G401.6 (cell line): ENCODE measurements around the gene ZNF524.
"Not testable (repeated sequence)": the region's sequence is repeated elsewhere in the genome, so short reads cannot be mapped to it uniquely, and the experiment has no call there.

Experiments used
- FAIRE-seq: peaks from 2 replicates; lab custom pipeline; 2012; peaks lifted over from hg19 to GRCh38; lab: Jason Lieb, UNC

ZNF524 gene, protein sequence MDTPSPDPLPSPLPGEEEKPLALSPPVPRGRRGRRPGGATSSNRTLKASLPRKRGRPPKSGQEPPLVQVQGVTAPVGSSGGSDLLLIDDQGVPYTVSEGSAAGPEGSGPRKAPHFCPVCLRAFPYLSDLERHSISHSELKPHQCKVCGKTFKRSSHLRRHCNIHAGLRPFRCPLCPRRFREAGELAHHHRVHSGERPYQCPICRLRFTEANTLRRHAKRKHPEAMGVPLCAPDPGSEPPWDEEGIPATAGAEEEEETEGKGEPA

DNA sequence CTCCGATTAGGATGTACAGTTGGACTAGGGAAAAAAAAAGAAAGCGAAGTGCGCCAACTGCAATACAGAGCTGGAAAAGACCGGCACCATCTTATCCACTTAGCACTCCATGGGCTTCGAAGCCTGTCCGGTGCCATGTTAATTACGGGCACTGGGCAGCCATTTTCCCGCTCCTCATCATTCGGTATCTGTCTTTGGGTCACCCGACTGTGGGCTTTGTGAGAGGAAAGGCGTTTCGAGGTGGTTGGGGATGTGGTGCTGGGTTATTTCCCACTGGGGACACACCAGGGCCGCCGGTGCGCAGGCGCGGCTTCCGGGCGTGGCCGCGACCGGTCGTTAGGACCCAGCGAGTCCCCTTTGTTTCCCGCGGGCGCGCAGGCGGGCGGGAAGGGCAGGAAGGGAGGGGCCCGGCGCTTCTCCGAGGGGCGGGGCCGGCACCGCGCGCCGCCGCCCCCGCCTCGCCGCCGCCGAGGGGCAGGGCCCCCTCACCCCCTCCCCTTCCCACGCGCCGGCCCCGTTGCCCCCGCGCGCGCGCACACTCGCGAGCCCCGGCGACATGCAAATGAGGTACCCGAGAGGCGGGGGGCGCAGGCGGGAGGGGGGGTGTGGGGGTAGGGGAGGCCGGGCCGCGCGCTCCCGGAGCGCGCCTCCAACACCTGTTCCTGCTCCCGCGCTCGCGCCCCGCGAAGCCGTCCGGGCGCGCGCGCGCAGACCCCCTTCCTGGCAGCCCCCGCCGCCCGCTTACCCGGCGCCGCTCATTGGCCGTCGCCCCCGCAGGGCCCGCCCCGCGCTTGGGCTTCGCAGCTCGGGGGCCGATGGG, at the start of gene ZNF524:
ZNF524 (plus strand) TSS at position 447 of the 820 bp plus-strand sequence. CDS start 1,825 bp downstream, outside the sequence.
- no peak for FAIRE-seq

DNA sequence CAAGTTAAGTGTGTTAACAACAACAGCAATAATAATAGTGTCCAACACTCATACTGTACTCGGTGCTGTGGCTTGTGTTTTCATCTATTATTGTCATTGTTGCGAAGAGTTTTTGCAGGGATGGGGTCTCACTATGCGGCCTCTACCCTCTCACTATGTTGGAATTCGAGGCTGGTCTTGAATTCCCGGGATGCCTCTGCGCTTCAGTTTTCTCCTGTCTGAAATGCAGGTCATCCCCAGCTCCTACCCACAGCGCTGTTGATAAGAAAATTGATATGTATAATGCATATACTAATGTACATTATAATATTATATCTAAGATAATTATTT, 49.8 kb upstream of the ZNF524 start:
- FAIRE-seq, result no peak

DNA sequence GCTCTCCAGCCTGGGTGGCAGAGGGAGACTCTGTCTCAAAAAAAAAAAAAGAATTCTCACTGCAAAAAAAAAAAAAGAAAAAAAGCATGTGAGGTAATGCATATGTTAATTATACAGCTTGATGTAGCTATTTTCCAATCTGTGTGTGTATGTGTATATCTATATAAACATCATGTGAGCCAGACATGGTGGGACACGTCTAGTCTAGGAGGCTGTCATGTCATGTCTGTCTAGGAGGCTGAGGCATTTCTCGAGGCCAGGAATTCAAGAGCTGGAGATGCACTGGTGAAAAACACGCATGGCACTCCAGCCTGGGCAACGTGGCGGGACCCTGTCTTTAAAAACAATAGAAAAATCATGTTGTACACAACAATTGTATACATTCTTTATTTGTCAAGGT, 47.9 kb upstream of the ZNF524 start:
- no peak for FAIRE-seq

DNA sequence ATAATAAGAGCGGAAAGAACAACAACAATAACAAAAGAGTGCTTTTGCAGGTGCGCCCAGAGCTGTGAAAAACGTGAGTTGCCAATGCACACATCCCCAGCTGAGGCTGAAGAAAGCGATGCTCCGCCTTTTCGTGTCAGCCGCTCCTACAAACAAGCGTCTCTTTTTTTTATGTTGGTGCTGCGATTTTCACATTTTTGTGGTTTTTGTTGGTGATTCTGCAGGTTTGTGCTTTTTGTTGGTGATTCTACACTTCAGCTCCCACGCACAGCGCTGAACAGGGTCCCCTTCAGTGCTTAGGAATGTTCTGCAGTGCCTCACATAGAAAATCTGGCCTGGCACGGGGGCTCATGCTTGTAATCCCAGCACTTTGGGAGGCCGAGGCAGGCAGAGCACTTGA, 47.5 kb upstream of the ZNF524 start:
- FAIRE-seq, result no peak

DNA sequence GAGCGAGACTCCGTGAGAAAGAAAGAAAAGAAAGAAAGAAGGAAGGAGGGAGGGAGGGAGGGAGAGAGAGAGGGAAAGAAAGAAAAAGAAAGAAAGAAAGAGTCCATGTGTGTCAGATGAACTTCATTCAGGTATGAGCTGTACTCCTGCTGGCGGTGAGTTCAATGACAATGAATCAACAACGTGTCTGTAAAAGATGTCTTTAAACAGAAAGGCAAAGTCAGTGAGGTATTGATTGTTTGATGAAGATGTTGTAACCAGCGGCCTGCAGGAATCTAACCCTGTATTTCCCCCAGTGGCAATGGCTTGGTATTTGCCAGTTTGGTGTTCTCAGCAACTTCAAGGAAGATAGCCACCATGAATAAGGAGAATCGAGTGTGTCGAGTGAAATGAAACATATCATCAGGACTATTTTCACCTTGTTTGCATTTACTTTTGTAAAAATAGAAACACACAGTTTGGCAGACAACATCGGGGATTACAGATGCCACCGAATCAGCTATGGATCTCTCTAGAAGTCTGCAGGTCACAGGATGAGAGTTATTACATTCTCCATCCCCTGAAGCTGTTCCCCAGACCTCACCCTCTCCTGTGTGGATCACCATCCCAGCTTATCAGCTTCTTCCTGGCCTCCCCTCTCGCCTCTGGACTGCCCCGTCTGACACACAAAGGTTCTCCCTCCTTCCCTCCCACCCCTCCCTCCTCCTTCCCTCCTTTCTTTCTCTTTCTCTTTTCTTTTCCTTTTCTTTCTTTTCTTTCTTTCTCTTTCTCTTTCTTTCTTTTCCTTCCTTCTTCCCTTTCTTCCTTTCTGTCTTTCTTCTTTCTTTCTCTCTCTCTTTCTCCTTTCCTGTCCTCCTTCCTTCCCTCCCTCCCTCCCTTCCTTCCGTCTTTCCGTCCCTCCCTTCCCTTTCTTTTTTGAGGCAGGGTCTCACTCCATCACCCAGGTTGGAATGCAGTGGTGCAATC, 46.6 kb upstream of the ZNF524 start:
- no peak for FAIRE-seq

DNA sequence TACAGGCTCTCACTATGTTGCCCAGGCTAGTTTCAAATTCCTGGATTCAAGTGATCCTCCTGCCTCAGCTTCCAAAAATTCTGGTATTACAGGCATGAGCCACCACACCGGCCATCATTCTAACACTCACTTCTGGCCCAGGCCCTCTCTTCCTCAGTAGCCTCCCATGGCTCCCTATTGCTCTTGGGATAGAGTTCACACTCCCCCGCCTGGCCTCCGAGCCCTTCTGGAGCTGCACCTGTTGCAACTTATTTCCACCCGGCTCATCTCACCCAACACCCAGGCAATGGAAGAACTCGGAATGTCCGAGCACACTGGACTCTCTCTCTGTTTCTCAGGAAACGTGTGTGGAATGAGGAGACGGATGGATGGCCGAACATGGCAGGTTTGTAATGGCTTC, 45.8 kb upstream of the ZNF524 start:
- no peak for FAIRE-seq

DNA sequence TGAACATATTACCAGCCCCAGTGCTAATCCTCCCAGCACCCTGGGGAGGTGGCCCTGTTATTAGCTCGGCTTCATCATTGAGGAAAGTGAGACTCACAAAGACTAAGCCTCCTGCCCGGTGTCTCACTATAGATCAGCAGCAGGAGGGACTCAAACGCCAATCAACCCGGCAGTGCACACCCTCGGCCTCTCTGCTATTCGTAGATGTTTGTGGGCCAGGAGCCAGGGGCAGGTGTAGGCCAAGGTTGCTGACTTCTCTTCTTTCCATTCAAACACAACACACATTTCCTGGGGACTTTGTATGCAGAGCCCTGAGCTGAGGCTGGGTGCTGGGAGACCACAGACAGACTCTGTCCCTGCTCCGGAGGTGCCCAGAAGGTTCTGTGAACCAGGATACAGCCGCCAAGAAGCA, 45.3 kb upstream of the ZNF524 start:
- no peak for FAIRE-seq

DNA sequence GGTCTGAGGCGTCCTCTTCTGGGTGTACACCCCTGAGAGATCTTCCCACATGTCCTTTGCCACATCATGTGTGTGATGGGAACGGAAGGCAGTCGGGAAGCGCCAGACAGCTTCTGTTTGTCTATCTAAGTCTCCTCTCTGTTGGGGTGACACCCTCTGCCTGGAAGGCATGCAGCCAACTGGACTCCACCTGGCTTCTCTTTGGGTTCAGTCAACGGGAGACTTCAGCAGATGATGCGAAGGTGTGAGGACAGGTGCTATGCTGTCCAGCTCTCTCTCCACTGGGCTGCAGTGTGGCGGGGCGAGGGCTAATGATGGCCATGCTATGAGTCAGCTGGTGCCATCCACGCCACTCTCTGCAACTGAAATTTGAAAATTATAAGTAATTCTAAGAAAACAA, 40.4 kb upstream of the ZNF524 start:
- FAIRE-seq, result no peak

DNA sequence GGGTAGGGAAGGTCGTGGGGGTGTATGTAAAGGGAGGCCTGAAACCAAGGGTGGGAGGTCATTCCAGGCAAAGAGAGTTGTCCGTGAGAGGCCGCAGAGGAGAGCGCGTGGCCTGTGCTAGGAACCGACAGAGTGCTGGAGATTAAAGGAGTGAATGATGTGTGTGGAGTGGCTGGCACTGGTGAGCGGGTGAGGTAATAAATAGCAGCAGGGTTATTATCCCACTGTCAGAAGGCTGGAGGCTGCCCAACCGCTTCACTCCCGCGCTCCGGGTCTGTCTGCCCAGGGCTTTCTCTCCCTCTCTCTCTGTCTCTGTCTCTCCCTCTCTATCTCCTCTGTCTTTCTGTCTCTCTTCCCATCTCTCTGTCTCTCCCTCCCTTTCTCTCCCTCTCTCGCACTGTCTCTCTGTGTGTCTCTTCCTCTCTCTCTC, 36.8 kb upstream of the ZNF524 start:
- FAIRE-seq, result no peak

DNA sequence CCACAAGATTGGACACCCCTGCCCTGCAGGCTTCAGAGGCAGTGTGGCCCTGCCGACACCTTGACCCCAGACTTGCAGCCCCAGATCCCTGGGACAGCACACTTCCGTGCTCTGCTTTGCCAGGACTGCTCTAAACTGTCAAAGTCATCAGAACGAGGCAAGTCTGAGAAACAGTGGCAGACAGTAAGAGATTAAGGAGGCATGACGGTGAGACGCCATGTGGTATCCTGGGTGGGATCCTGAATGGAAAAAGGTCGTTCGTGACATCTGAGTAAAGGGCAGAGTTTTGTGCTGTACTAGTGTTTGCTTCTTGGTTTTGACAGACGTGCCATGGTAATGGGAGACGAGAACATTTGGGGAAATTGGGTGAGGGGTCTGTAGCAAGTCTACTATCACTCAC, 33.3 kb upstream of the ZNF524 start:
- FAIRE-seq, result no peak

DNA sequence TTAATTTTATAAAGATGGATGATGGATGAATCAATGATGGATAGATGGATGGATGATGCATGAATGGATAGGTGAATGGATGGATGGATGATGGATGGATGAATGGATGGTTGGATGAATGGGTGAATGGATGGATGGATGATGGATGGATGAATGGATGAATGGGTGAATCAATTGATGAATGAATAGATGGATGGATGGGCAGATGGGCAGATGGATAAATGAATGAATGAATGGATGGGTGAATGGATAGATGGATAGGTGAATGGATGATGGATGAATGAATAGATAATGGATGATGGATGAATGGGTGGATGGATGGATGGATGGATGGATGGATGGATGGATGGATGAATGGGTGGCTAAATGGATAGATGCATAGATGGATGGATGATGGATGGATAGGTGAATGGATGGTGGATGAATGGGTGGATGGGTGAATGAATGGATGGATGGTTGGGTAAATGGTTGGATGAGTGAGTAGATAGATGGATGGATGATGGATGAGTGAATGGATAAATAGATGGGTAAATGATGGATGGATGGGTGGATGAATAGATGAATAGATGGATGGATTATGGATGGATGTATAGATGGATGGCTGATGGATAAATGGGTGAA, 32.3 kb upstream of the ZNF524 start:
- FAIRE-seq, result no peak

DNA sequence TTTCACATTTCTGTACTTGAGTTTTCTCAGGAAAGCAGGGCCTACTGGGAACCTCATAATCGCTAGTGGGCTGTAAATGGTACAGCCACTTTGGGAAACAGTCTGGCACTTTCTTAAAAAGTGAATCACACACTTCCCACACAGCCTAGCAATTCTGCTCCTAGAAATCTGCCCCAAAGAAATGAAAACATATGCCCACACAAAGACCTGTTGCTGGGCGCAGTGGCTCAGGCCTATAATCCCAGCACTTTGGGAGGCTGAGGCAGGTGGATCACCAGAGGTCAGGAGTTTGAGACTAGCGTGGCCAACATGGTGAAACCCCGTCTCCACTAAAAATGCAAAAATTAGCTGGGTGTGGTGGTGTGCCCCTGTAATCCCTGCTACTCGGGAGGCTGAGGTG, 30.6 kb upstream of the ZNF524 start:
- not testable (repeated sequence) for FAIRE-seq

DNA sequence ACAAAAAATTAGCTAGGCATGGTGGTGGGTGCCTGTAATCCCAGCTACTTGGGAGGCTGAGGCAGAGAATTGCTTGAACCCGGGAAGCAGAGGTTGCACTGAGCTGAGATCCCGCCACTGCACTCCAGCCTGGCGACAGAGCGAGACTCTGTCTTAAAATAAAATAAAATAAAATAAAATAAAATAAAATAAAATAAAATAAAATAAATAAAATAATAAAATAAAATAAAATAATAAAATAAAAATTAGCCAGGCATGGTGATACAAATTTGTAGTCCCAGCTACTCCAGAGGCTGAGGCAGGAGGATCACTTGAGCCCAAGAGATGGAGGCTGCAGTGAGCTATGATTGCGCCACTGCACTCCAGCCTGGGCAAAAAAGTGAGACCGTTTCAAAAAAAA, 26.2 kb upstream of the ZNF524 start:
- FAIRE-seq, result not testable (repeated sequence)

DNA sequence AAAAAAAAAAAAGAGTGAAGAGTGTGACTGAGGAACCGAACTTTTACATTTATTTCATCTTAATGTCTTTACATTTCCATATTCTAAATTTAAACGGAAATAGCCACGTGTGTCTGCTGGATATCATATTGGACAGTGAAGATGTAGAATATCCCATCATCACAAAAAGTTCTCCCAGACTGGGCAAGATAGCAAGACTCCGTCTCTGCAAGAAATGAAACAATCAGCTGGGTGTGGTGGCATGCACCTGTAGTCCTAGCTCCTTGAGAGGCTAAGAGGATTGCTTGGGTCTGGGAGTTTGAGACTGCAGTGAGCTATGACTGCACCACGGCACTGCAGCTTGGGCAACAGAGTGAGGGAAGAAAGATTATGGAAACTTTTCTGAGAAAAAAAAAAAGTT, 23.3 kb upstream of the ZNF524 start:
- no peak for FAIRE-seq

DNA sequence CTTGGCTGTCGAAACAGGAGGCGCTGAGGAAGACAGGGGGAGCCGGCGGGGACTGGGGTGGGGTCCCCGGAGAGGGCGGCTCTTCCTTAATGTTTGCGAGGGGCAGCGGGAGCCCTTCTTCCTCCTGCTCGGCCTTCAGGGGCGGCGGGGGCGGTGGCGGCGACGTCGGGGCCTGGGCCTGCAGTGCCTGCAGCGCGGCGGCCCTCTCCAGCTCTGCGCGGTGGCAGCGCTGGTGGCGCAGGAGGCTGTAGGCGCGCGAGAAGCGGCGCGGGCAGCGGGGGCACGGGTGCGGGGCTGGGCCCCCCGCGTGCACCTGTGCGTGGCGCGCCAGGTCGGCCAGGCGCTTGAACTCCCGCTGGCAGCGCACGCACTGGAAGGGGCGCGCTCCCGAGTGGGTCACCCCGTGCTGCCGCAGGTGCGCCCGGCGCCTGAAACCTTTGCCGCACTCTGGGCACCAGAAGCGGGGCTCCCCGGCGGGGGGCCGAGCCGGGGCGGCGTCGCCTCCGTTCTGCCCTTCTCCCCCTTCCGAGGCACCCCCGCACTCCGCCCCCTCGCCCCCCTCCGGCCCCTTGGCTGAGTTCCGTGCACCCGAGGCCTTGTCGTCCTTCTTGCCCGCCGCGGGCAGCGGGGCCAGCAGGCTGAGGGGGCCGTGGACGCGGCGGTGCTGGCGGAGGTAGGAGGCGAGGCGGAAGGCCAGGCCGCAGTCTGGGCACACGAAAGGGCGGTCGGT, 21.9 kb upstream of the ZNF524 start:
- no peak for FAIRE-seq

DNA sequence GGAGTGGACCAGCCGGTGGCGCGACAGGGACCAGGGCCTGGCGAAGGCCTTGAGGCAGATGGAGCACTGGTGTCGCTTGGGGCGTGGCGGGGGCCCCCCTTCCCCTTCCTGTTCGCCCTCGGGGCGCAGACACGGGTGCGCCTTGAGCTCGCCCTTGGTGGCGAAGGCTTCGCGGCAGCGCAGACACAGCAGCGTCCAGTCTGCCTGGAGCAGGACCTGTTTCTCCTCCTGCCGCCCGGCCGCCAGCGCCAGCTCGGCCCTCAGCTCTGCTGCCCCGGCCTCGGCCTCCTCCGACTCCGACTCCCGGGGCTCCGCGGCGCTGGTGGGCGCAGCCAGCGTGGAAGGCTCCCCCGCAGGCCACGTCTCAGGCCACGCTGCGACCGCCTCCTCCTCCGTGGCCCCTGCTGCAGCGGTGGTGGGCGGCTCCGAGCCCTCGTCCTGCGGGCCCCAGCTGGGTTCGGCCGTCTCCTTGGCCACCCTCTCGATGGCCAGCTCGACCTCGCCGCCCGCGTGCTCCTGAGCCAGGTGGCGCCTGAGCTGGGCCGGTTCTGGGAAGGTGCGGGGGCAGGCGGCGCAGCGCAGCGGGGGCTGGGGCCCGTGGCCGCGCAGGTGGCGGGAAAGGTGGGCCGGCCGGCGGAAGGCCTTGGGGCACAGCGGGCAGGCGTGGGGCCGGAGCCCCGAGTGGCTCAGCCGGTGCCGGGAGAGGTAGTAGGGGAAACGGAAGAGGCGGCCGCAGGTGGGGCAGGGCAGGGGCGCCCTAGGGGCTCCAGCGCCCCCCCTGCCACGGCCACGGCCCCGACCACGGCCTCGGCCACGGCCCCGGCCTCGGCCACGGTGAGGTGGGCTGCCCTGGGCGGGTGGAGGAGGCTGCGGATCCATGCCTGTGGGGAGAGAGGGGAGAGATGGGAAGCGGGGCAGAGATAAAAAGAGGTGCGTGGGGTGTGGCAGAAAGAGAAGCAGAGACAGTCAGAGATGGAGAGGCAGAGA, 21.0 kb upstream of the ZNF524 start:
- no peak for FAIRE-seq

DNA sequence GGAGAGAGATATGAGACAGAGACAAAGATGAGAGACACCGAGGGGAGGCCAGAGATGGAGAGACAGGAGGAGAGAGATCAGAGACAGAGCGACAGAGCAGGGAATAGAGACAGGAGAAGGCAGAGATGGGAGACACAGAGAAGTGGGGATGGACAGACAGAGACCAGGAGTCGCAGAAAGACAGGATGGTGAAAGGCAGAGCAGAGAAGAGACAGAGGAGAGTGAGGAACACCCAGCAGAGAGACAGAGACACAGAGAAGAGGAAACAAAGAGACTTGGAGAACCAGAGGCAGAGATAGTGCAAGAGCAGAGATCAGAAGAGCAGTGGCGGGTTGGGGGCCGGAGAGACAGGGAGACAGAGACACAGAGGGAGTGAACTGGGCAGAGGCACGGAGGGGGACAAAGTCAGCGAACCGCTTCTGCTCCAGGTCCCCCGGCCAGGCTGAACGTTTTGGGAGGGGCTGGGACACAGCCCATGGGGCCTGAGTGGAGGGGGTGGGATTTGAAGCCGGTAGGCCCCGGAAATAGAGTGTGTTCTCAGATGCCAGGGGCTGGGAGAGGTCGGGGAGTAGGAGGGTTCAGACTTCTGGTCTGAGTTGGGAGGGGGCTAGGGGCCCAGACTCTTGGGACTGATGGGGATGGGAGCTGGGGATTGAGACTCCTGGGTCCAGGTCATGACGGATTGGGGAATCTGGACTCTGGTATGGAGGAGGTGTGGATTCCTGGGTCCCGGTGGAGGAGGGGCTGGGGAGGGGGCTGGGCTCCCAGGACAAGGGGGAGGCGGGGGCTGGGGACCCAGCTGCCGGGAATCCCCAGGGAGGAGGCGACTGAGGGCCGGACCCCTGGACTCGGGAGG, 20.1 kb upstream of the ZNF524 start:
- no peak for FAIRE-seq

DNA sequence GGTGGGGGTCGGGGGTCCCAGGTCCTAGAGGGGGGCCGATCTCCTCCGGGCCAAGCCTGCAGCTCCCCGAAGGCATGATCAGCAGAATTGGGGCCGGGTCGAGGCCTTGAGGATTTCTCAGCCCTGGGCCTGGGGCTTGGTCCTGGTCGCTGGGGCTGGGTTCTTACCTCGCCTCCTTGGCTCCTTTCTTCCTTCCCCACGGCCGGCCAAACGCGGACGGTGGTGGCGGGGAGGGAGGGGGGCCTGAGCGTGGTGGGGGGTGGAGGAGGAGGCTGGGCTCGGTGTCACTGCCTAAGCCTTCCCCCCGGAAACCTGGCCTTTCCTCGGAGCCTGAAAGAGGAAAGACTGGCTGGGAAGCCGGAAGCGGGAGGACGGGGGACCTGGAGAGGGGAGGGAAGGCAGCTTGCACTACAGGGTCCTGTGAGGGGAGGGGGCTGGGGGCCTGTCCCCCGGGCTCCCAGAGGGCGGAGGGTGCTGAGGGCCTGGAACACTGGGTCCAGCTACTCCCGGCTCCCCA, 19.4 kb upstream of the ZNF524 start, which contains the start of gene ZNF579:
ZNF579 (minus strand) TSS at position 221 of the 517 bp plus-strand sequence. CDS start 1,209 bp downstream, outside the sequence.
- no peak for FAIRE-seq
